IMR-90 (cell line): Measurements from ENCODE around the gene SMCO3. TPM values are rescaled to one million over a fixed set of nuclear protein-coding genes. Genes with fewer than 3 reads are reported as not detected.

Experiments
- ATAC-seq: fragments of 200-7000 bp; cut with Tn5 transposase; 2 replicates; pipeline ENCODE4 v1.9.1; 2020; ENCODE audit warnings: low read depth, mild to moderate bottlenecking, moderate library complexity
- BruUV-seq: library from RNA; stranded (reverse); fragments of 400-500 nt; replicated peaks from 2 replicates; lab custom pipeline; 2021; lab: Mats Ljungman, UMichigan
- CTCF ChIA-PET: fragments of 300-600 bp; formaldehyde crosslinking; extraction: SDS; loops from one replicate; lab custom pipeline; 2021; ENCODE audit warnings: antibody characterized with exemption; lab: Yijun Ruan, JAX
- POLR2A ChIA-PET: fragments of 300-600 bp; sonication (Branson Sonifier 250); formaldehyde crosslinking; loops from one replicate; lab custom pipeline; 2022; ENCODE audit warnings: antibody characterized with exemption; ENCODE audit not compliant: unreplicated experiment; lab: Charles Lee
- DNase-seq: peaks from one replicate; pipeline ENCODE4 v3.0.0; 2013
- H2AFZ ChIP-seq: replicated peaks from 2 replicates; pipeline ENCODE3; 2013; ENCODE audit warnings: low read length, mild to moderate bottlenecking; ENCODE audit not compliant: poor library complexity
- H2AK5ac ChIP-seq: 2 replicates; pipeline ENCODE4 v1.6.1; 2013; ENCODE audit warnings: low read depth, low read length, inconsistent platforms
- H2AK9ac ChIP-seq: replicated peaks from 2 replicates; pipeline ENCODE3; 2013; ENCODE audit warnings: mild to moderate bottlenecking, low read depth, low read length, moderate library complexity; ENCODE audit not compliant: poor library complexity
- H2BK120ac ChIP-seq: 2 replicates; pipeline ENCODE4 v1.6.1; 2013; ENCODE audit warnings: low read depth, low read length, inconsistent platforms
- H2BK15ac ChIP-seq: 3 replicates; pipeline ENCODE4 v1.6.1; 2013; ENCODE audit warnings: low read depth, low read length, inconsistent platforms
- H2BK20ac ChIP-seq: 2 replicates; pipeline ENCODE4 v1.6.1; 2013; ENCODE audit warnings: low read depth, mild to moderate bottlenecking, inconsistent platforms, low read length, moderate library complexity
- H2BK5ac ChIP-seq: 2 replicates; pipeline ENCODE4 v1.6.1; 2013; ENCODE audit warnings: mild to moderate bottlenecking, low read depth, low read length, inconsistent platforms; ENCODE audit not compliant: poor library complexity, severe bottlenecking
- H3K14ac ChIP-seq: replicated peaks from 2 replicates; pipeline ENCODE4 v1.6.1; 2013; ENCODE audit warnings: low read depth, low read length, inconsistent platforms
- H3K18ac ChIP-seq: 2 replicates; pipeline ENCODE4 v1.6.1; 2013; ENCODE audit warnings: low read depth, low read length, control low read depth
- H3K23ac ChIP-seq: 2 replicates; pipeline ENCODE4 v1.6.1; 2013; ENCODE audit warnings: low read depth, low read length, inconsistent platforms
- H3K27ac ChIP-seq: 2 replicates; pipeline ENCODE4 v1.5.1; 2013; ENCODE audit warnings: mild to moderate bottlenecking, control low read depth, low read length; ENCODE audit not compliant: insufficient read depth
- H3K27me3 ChIP-seq: 2 replicates; pipeline ENCODE4 v1.6.1; 2013; ENCODE audit warnings: low read length; ENCODE audit not compliant: control insufficient read depth, insufficient read depth
- H3K36me3 ChIP-seq: 2 replicates; pipeline ENCODE4 v1.6.1; 2013; ENCODE audit warnings: low read length, mixed read lengths; ENCODE audit not compliant: control insufficient read depth, insufficient read depth
- H3K4ac ChIP-seq: 2 replicates; pipeline ENCODE4 v1.6.1; 2013; ENCODE audit warnings: low read depth, low read length, inconsistent platforms
- H3K4me1 ChIP-seq: 2 replicates; pipeline ENCODE4 v1.6.1; 2013; ENCODE audit warnings: low read length, mixed read lengths; ENCODE audit not compliant: control insufficient read depth, insufficient read depth
- H3K4me2 ChIP-seq: 2 replicates; pipeline ENCODE4 v1.6.1; 2013; ENCODE audit warnings: low read depth, mild to moderate bottlenecking, control low read depth, low read length, moderate library complexity
- H3K4me3 ChIP-seq: 2 replicates; pipeline ENCODE4 v1.5.1; 2013; ENCODE audit warnings: low read depth, mild to moderate bottlenecking, control low read depth, low read length, moderate library complexity; ENCODE audit not compliant: insufficient read depth
- H3K56ac ChIP-seq: 2 replicates; pipeline ENCODE4 v1.6.1; 2013; ENCODE audit warnings: low read length, inconsistent platforms; ENCODE audit not compliant: insufficient read depth; ENCODE audit errors: extremely low read depth
- H3K79me1 ChIP-seq, 2 experiments: 2 replicates each; pipeline ENCODE4 v1.6.1; 2013; ENCODE audit warnings: low read length in 2 of 2, inconsistent platforms in 1 of 2, low read depth in 1 of 2
- H3K9ac ChIP-seq: 2 replicates; pipeline ENCODE4 v1.6.1; 2013; ENCODE audit warnings: low read depth, low read length, control low read depth
- H3K9me1 ChIP-seq: 2 replicates; pipeline ENCODE4 v1.6.1; 2013; ENCODE audit warnings: low read length, inconsistent platforms; ENCODE audit not compliant: insufficient read depth
- H3K9me3 ChIP-seq: 2 replicates; pipeline ENCODE4 v1.6.1; 2013; ENCODE audit warnings: low read length; ENCODE audit not compliant: control insufficient read depth, insufficient read depth
- H4K20me1 ChIP-seq: 2 replicates; pipeline ENCODE4 v1.6.1; 2013; ENCODE audit warnings: low read length, inconsistent platforms; ENCODE audit not compliant: insufficient read depth
- H4K5ac ChIP-seq: 2 replicates; pipeline ENCODE4 v1.6.1; 2013; ENCODE audit warnings: mild to moderate bottlenecking, low read depth, low read length, control low read depth
- H4K8ac ChIP-seq, 2 experiments: 2 replicates each; pipeline ENCODE4 v1.6.1; 2013; ENCODE audit warnings: low read depth in 2 of 2, low read length in 2 of 2, control low read depth in 1 of 2, inconsistent platforms in 1 of 2
- H4K91ac ChIP-seq: 2 replicates; pipeline ENCODE4 v1.6.1; 2013; ENCODE audit warnings: low read depth, low read length, inconsistent platforms; ENCODE audit not compliant: insufficient read depth
- FOS ChIP-seq: fragments of 150-350 bp; IDR thresholded peaks from 2 replicates; pipeline ENCODE4 v1.6.1; 2016; ENCODE audit warnings: low read depth, low read length
- RAD21 ChIP-seq: IDR thresholded peaks from 2 replicates; pipeline ENCODE4 v1.6.1; 2012; ENCODE audit warnings: low read length, improper control_type of control experiment
- RCOR1 ChIP-seq: IDR thresholded peaks from 2 replicates; pipeline ENCODE4 v1.6.1; 2012; ENCODE audit warnings: mild to moderate bottlenecking, low read length, improper control_type of control experiment; ENCODE audit not compliant: insufficient replicate concordance
- dilution Hi-C: fragments of 300-500 bp; cut with HindIII; formaldehyde crosslinking; loops from one replicate; pipeline ENCODE4 v1.14.3; 2018; ENCODE audit warnings: low sequenced_read_pairs; ENCODE audit not compliant: unreplicated experiment
- in situ Hi-C: fragments of 300-500 bp; cut with MboI; formaldehyde crosslinking; loops from 3 replicates; pipeline ENCODE4 v1.14.3; 2019; ENCODE audit warnings: low sequenced_read_pairs, inconsistent platforms, mixed read lengths
- intact Hi-C: fragments of 100-400 bp; cut with micrococcal nuclease; formaldehyde crosslinking; loops from 2 replicates; pipeline ENCODE4 v1.10.0; 2022
- polyA plus RNA-seq, 3 experiments: library from polyadenylated mRNA; depleted of rRNA; stranded (reverse); fragments of >200 nt; gene quantifications; 2 replicates each; pipeline ENCODE4 v1.2.3, GENCODE V29; 2012; ENCODE audit warnings: low replicate concordance in 1 of 3
- total RNA-seq: library from RNA; depleted of rRNA; stranded (reverse); fragments of >200 nt; gene quantifications from 2 replicates; pipeline ENCODE4 v1.2.3, GENCODE V29; 2012

SMCO3 gene
- total and polyA plus RNA-seq, 2 of the 4 experiments (the other 2 are of a cell fraction): under 0.01 to 0.07 TPM

- Histone ChIP-seq H3K14ac (no peak overlapping the region), H3K9me3 (no peaks in the 10 kb centered on the region), H4K8ac (no peak overlapping the region), H3K9me1 (no peaks in the 10 kb centered on the region; the same call in 1 of the 2 replicates), H3K4me1 (peaks cover 3% of the 10 kb centered on the region; the same call in 1 of the 2 replicates), H2AFZ (no peak overlapping the region), H2AK5ac (no peak overlapping the region), H3K4ac (no peak overlapping the region), H3K9ac (no peak overlapping the region), H3K4me3 (no peak overlapping the region), H3K36me3 (no peaks in the 10 kb centered on the region), H4K5ac (no peak overlapping the region), H4K20me1 (no peaks in the 10 kb centered on the region), H3K56ac (no peak overlapping the region), H3K27me3 (no peaks in the 10 kb centered on the region), H3K4me2 (no peak overlapping the region), H3K18ac (no peak overlapping the region), H3K79me1 (no peaks in the 10 kb centered on the region), H3K27ac (no peak overlapping the region), H2BK15ac (no peak overlapping the region), H2BK5ac (no peak overlapping the region), H2BK120ac (no peak overlapping the region), H2BK20ac (peak overlapping the region; percentile 40; the same call in 1 of the 2 replicates), H4K91ac (no peak overlapping the region), H3K23ac (no peak overlapping the region), H2AK9ac (no peak overlapping the region)
- DNase-seq (no peak), ATAC-seq (no peak)
- in situ Hi-C loops (loop anchor here (5.0 kb wide), 1 partner anchor 153 kb away; no protein-coding TSS in a partner anchor), intact Hi-C loops (loop anchor here (10.0 kb wide), 1 partner anchor 210 kb away; no protein-coding TSS in a partner anchor), dilution Hi-C loops (no loop called here)
- POLR2A ChIA-PET: no interaction called here
- no TSS peak for BruUV-seq
- CTCF ChIA-PET: interaction anchor here (0.8 kb wide), 1 partner anchor 40 kb away, joined by 3 read pairs; the partner anchor contains the start of gene C12orf60
- TF ChIP-seq RCOR1: no peak
- no peak for TF ChIP-seq FOS
- TF ChIP-seq RAD21: no peak
Measured at GRCh38 chr12:14844401-14844800, 30.4 kb upstream of the SMCO3 start.
